IPS-NIHi11 (cell line): ENCODE results near the gene NARF.

Experiments
- DNase-seq: peaks from one replicate; pipeline ENCODE4 v3.0.0; 2012; ENCODE audit warnings: mixed read lengths, low spot score

Gene NARF

DNA sequence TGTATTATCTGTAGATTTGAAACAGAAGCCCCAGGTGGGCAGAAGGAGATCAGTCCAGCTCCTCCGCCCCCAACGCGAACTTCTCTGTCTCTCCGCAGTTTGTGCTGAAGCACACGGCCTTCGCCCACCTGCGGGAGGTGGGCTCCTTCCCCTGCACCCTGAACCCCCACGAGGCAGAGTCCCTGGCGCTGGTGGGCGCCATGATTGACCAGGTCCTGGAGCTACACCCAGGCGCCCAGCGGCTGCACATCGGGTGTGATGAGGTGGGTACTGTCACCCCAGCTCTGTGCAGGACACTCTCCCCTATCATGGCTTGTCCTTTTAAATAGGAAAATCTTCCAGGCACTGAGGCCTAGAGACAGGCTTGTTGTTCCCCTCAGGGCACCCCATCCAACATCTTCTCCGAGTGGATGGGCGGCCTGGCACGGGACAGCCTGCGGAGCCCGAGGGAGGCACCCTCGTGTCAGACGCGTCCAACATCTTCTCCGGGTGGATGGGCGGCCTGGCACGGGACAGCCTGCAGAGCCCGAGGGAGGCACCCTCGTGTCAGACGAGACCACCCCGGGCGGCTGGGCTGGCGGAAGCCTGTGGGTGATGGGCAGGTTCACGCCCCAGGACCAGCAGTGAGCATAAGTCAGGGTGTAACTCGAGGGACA is 24.9 kb upstream of the NARF start:
- DNase-seq = no peak

DNA sequence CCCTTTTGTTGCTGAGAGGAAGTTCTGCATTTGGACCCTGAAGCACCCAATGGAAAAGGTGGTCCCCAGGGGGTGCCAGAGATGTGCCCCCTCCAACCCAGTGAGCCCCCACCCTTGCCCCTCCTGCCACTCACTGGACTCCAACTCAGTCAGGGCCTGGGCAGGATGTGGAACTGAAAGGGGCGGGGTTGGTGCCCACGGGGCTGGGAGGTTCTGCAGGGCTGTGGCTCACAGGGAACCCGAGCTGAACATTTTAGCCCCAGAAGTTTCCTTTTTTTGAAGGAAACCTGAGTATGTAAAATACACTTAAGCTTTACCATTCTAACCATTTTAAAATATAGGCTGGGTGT is 24.4 kb upstream of the NARF start:
- no peak for DNase-seq

DNA sequence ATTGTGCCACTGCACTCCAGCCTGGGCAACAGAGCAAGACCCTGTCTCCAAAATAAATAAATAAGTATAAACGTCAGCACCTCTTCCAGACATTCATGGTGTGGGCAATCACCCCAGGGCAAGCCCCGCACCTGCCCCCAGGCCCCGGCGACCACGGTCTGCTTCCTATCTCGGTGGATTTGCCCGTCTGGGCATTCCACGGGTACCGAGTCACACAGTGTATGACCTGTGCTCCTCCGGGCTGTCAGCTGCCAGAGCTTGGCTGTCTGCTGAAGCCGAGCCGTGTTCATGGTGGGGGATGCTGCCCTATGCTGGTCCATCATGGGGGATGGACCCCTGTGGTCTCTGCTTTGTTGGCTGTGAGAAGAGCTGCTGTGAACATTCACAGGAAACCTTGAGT is 23.4 kb upstream of the NARF start:
- no peak for DNase-seq

DNA sequence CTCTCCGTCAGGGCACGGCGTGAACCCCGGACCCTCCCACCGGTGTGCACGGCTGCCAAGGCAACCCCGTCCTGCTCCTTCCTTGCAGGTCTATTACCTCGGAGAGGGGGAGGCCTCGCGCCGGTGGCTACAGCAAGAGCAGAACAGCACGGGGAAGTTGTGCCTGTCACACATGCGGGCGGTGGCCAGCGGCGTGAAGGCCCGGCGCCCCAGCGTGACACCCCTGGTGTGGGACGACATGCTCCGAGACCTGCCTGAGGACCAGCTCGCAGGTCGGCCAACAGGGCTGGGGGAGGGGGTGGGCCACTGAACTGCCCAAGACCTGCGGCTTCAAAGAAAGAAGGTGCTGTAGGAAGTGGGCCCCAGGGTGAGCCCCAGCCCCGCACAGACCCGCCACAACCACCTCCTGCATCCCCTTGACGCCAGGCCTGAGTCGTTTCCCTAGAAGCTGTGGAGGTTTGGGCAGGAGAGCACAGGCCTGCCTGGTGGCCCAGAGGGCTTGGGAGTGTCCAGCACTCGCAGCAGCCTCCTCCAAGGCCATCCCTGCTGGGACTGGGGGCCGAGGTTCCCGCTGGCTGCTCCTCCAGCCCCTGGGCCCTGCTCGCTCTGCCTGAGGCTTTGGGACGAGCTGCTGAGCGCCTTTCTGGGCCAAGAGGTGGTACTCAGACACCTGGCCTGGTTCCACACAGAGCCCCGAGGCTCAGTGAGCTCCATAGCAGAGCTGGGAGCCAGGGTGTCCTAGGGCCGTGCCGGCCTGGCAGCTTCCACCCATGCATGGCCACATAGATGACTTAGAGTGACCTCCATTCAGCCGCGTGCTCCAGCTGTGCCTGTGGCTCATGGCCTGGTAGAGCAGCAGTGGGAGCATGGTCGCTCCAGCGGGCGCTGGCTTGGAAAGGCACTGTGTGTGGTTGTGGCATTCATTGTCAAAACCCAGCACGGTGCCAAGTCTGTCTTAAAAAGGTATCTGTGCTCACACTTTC is 22.6 kb upstream of the NARF start:
- DNase-seq = no peak

DNA sequence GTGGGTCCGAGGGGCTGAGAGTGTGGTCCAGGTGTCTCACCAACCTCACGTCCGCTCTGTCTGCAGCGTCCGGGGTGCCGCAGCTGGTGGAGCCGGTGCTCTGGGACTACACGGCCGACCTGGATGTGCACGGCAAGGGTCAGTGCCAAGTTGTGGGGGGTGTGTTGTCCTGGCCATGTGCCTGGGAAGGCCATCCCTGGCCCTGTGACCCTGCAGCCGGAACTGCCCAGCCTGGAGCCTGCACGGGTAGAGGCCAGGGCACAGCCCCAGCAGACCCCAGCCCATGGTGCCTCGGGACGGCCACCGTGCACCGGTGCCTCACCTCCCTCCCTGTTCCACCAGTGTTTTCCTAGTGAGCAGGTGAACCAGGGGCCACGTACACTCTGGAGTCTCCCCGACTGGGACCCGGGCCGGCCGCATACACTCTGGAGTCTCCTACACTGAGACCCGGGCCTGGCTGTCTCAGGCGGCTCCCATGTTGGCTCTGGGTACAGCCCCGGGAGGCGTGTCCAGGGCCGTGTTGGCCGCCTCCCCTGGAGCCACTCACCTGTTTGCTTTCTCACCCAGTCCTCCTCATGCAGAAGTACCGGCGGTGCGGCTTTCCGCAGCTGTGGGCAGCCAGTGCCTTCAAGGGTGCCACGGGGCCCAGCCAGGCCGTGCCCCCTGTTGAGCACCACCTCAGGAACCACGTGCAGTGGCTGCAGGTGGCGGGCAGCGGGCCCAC is 21.8 kb upstream of the NARF start:
- DNase-seq = peak; percentile 42

GRCh38 chr17:82437325-82437668 is 21.2 kb upstream of the NARF start:
- DNase-seq = no peak

DNA sequence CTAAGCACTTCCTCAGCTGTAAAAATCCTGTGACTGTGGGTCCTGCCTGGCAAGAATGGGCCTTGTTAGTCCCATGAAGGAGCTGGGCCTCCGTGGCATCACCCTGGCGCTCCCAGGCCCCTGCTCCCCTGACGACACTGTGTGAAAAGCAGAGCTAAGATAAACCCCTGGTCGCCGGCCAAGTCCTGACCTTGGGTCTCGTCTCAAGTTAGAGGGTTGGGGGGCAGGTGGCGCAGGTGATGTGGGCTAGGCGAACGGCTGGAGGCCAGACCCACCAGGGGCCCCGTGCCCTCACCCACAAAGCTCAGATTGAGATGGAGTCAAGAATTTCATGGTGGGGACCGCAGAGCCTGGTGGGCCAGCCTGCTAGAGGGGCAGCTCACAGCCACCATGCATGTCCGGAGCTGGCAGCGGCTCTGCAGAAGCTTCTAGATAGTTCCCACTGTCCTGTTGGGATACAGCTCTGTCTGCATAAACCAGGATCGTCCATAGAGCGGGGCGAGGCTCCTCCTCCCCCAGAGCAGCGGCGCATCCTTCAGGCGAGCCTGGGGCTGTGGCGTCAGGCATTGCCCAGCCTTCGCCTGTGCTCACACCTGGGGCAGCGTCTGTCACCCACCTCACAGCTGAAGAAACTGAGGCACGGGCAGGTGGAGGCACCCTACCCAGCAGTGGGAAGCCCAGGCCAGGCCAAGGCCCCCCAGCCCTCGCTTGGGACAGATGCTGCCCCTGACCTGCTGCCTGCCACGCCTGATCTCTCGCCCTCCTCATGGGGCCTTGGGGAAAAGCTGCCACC is 19.9 kb upstream of the NARF start:
- DNase-seq = no peak

- no peak for DNase-seq
Measured at GRCh38 chr17:82439194-82439828, 19.2 kb upstream of the NARF start.

GRCh38 chr17:82439829-82440365 is 18.6 kb upstream of the NARF start:
- DNase-seq = peak; percentile 31

GRCh38 chr17:82440469-82440981 is 18.0 kb upstream of the NARF start:
- peak; percentile 62 for DNase-seq

DNA sequence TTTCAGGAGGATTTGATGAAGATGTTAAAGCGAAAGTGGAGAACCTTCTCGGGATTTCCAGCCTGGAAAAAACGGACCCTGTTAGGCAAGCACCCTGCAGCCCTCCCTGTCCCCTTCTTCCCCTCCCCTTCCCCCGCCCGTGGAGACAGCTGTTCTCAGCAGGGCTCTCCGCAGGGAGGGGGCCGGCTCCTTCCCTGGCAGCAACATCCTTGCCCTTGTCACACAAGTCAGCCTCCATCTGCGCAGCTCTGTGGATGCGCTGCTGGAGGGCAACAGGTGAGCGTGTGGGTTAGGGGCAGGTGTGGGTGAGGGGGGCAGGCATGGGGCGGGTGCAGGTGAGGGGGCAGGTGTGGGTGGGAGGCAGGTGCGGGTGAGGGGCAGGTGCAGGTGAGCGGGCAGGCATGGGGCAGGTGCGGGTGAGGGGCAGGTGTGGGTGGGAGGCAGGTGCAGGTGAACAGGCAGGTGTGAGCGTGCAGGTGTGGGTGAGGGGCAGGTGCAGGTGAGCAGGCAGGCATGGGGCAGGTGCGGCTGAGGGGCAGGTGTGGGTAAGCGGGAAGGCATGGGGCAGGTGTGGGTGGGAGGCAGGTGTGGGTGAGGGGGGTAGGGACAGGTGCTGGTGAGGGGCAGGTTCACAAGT is 17.4 kb upstream of the NARF start:
- DNase-seq = peak; percentile 52

GRCh38 chr17:82441691-82442487 is 16.7 kb upstream of the NARF start:
- no peak for DNase-seq

DNA sequence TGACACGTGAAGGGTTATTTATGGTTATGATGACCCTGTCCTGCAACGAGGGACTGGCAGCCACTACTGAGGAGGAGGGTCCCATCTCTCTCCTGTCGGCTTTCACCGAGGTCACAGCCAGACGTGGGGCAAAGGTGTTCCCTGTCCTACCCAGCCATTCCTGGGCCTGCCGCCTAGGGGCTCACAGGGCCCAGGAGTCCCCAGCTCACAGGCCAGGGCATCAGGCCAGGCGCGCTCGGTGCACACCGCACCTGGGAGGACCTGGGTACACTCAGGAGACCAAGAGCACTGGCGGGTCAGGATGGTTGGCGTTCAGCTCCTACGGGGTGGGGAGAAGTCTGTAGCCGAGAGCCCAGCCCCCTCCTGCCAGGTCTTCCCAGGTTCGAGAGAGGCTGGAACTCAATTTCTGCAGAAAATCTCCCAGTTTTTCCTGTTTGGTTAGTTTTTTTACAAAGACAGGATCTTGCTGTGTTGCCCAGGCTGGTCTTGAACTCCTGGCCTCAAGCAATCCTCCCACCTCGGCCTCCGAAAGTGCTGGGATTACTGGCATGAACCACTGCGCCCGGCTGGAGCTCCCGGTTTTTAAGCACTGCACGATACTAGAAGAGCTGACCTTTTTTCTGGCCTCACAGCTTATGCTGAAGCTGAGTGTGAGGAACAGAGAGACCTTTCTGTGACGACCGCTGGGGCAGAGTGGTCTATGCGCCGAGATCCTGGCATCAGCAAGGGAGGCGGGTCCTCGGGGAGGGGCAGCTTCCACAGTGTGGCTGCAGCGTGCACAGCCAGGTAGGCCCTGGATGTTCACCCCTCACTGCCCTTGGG is 15.7 kb upstream of the NARF start:
- no peak for DNase-seq

DNA sequence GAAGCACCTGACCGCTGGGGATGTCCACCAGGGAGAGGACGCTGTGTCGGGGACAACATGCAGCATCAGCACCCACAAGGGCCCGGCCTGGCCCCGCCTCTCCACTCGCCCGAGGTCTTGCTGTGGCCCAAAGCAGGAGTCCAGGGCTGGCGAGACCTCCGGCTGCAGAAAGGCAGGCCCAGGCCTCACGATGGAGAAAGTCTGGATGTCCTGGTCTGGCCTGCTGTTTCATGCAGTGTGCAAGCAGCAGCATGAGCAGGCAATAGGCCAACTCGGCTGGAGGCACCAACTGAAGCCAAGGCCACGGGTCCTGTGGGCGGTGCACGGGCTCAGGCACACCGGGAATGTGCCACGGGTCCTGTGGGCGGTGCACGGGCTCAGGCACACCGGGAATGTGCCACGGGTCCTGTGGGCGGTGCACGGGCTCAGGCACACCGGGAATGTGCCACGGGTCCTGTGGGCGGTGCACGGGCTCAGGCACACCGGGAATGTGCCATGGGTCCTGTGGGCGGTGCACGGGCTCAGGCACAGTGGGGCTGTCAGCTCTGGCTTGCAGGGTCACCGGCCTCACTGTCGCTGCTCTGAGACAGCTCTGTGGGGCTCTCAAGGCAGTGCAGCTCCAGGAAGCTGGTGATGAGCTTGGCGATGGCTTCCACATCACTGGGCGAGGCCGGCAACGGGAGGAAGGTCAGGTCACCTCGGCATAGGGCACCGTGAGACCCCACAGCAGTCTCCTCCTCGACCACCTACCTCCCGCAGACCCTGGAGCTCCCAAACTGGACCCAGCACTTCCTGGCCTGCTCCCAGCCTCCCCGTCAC is 14.9 kb upstream of the NARF start:
- no peak for DNase-seq

GRCh38 chr17:82444284-82444893 is 14.2 kb upstream of the NARF start:
- DNase-seq = no peak

DNA sequence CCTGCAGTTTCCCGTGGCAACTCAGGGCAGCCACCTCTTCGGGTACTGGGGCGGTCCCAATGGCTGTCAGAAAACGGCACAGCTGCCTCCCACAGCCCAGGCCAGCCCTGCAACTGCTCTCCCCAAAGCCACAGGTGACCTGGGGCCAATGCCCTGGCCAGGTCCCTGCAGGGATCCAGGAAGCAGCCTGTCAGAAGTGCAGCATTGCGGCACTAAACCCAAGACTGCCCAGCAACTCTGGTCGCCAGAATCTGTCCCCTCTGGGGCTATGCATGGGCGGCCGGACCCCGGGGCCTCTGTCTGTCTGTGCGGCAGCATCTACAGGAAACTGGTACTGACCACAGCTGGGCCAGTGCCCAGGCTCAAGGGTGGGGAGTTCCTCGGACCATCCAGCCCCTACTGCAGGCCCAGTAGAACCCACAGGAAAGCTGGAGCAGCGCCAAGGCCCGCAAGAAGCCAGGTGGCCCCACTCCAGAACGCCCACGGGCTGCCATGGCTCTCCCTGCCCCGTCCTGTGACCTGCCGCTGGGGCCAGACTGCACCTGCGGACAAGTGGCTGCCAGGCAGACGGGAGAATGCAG is 13.5 kb upstream of the NARF start:
- no peak for DNase-seq

- no peak for DNase-seq
Measured at GRCh38 chr17:82445542-82445941, 13.0 kb upstream of the NARF start.
